Thoracic aorta (tissue), 2 donors: ENCODE data around the gene LIPA. TPM values are rescaled to one million over a fixed set of nuclear protein-coding genes. Genes with fewer than 3 reads are reported as not detected.

Source experiments
- ATAC-seq: fragments of 150-250 bp; one replicate; pipeline ENCODE4 v1.8.0; 2017; ENCODE audit warnings: low read depth; ENCODE audit not compliant: insufficient number of reproducible peaks, low FRiP score
- DNase-seq: peaks from one replicate; pipeline ENCODE4 v3.0.0-alpha.2; 2020; ENCODE audit warnings: low spot score
- H3K27ac ChIP-seq, 2 donors: fragments of 200-600 bp; sonication (generic); 1 replicate in 1 of 2; 2 replicates in 1 of 2; pipeline ENCODE4 v1.5.1; 2016; ENCODE audit warnings: mild to moderate bottlenecking in 2 of 2, moderate library complexity in 2 of 2
- H3K27me3 ChIP-seq: fragments of 200-600 bp; sonication (generic); replicated peaks from 2 replicates; pipeline ENCODE4 v1.6.0; 2016; ENCODE audit warnings: mild to moderate bottlenecking; ENCODE audit not compliant: insufficient read depth
- H3K36me3 ChIP-seq: fragments of 200-600 bp; sonication (generic); one replicate; pipeline ENCODE4 v1.5.1; 2016
- H3K4me1 ChIP-seq, 2 donors: fragments of 200-600 bp; sonication (generic); 1 replicate in 1 of 2; 2 replicates in 1 of 2; pipeline versions ENCODE4 v1.5.1 to v1.6.0; 2016; ENCODE audit warnings: low read depth in 2 of 2, mild to moderate bottlenecking in 1 of 2; ENCODE audit not compliant: control insufficient read depth in 1 of 2
- H3K4me3 ChIP-seq: fragments of 200-600 bp; sonication (generic); 2 replicates; pipeline ENCODE4 v1.5.1; 2016; ENCODE audit warnings: mild to moderate bottlenecking
- H3K9me3 ChIP-seq: fragments of 200-600 bp; sonication (generic); 2 replicates; pipeline ENCODE4 v1.5.1; 2016
- CTCF ChIP-seq: fragments of 200-600 bp; sonication (generic); IDR thresholded peaks from one replicate; pipeline ENCODE4 v1.5.1; 2019; ENCODE audit warnings: antibody characterized with exemption
- total RNA-seq, 2 donors: library from RNA; depleted of rRNA; stranded (reverse); fragments of >200 nt; gene quantifications; one replicate each; pipeline versions ENCODE4 v1.1.0 to v1.2.3, GENCODE V29; 2016

Gene LIPA
- total RNA-seq, 2 donors from 2014 or later, result 39.7 to 44.2 TPM

- no peaks in the 10 kb centered on the region for H3K9me3 ChIP-seq
- H3K36me3 ChIP-seq, result no peaks in the 10 kb centered on the region
- peak overlapping the region; percentile 58 for H3K4me3 ChIP-seq
- H3K27me3 ChIP-seq, result no peaks in the 10 kb centered on the region
- no peak for DNase-seq
- peak overlapping the region; percentile 90 to 94 for H3K27ac ChIP-seq
- peaks cover 22 to 50% of the 10 kb centered on the region in 2 donors for H3K4me1 ChIP-seq
- ATAC-seq, result peak; percentile 82
- no peak for TF ChIP-seq CTCF
Measured at GRCh38 chr10:89283025-89283935, 31.7 kb upstream of the LIPA start.

GRCh38 chr10:89281606-89282395 is 30.2 kb upstream of the LIPA start:
- TF ChIP-seq CTCF, result no peak
- H3K36me3 ChIP-seq, result no peaks in the 10 kb centered on the region
- no peaks in the 10 kb centered on the region for H3K27me3 ChIP-seq
- no peak for DNase-seq
- no peaks in the 10 kb centered on the region for H3K9me3 ChIP-seq
- H3K27ac ChIP-seq, result peak overlapping the region; percentile 90 to 94
- no peak overlapping the region for H3K4me3 ChIP-seq
- no peak for ATAC-seq
- peaks cover 31 to 63% of the 10 kb centered on the region in 2 donors for H3K4me1 ChIP-seq

DNA sequence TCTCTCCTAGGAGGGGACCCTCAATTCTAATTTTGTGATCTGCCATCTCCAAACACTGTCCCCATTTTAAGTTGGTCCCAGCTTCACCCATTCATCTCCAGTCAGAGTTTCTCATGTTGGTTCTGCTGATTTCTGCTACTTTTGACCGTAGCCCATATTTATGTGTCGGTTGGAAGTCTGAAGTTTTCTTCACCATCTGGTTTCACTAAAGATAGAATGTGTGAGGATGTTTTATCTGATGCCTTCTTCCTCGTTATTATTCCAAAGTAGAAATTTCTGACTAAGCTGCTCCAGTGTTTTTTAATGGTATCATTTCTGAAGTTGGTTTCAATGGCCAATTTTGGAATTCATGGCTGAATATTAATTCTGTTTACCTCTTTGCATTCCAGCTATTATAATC is 28.9 kb upstream of the LIPA start:
- Histone ChIP-seq H3K27ac (peak overlapping the region in 1 of 2 donors; percentile 94), H3K36me3 (no peaks in the 10 kb centered on the region), H3K4me3 (no peak overlapping the region), H3K4me1 (peaks cover 31 to 63% of the 10 kb centered on the region in 2 donors), H3K27me3 (no peaks in the 10 kb centered on the region), H3K9me3 (no peaks in the 10 kb centered on the region)
- DNase-seq (no peak), ATAC-seq (no peak)
- no peak for TF ChIP-seq CTCF

DNA sequence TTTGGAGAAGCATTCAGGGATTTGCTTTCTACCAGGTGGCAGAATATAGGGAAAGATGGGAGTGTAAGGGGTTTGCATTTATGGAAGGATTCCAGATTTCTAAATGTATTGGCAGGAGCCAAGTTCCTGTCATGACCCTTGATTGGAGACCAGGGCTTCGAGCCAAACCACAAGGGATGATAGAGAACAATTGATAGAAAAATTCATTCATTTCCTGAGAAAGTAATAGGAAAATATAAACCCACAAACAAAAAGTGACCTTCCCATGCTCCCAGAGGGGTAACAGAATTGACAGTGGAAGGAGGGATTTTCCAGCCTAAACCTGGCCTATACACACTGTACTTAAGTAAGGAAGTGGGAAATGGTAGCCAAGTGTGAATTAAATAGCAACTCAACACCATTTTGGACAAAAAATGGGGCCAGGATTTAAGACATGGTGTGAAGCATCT is 27.9 kb upstream of the LIPA start:
- Histone ChIP-seq H3K36me3 (no peaks in the 10 kb centered on the region), H3K27ac (peak overlapping the region; percentile 42 to 62), H3K4me1 (peaks cover 27 to 66% of the 10 kb centered on the region in 2 donors), H3K9me3 (no peaks in the 10 kb centered on the region), H3K4me3 (no peak overlapping the region), H3K27me3 (no peaks in the 10 kb centered on the region)
- DNase-seq, result no peak
- no peak for TF ChIP-seq CTCF
- ATAC-seq, result no peak

- DNase-seq (no peak), ATAC-seq (no peak)
- peak overlapping the region; percentile 42 to 62 for H3K27ac ChIP-seq
- H3K4me3 ChIP-seq, result no peak overlapping the region
- H3K4me1 ChIP-seq, result peaks cover 26 to 62% of the 10 kb centered on the region in 2 donors
- no peak for TF ChIP-seq CTCF
- H3K27me3 ChIP-seq, result no peaks in the 10 kb centered on the region
- no peaks in the 10 kb centered on the region for H3K9me3 ChIP-seq
- H3K36me3 ChIP-seq, result no peaks in the 10 kb centered on the region
Measured at GRCh38 chr10:89278900-89279392, 27.4 kb upstream of the LIPA start.
